ENCODE measurements around the gene LDLRAP1.

DNA sequence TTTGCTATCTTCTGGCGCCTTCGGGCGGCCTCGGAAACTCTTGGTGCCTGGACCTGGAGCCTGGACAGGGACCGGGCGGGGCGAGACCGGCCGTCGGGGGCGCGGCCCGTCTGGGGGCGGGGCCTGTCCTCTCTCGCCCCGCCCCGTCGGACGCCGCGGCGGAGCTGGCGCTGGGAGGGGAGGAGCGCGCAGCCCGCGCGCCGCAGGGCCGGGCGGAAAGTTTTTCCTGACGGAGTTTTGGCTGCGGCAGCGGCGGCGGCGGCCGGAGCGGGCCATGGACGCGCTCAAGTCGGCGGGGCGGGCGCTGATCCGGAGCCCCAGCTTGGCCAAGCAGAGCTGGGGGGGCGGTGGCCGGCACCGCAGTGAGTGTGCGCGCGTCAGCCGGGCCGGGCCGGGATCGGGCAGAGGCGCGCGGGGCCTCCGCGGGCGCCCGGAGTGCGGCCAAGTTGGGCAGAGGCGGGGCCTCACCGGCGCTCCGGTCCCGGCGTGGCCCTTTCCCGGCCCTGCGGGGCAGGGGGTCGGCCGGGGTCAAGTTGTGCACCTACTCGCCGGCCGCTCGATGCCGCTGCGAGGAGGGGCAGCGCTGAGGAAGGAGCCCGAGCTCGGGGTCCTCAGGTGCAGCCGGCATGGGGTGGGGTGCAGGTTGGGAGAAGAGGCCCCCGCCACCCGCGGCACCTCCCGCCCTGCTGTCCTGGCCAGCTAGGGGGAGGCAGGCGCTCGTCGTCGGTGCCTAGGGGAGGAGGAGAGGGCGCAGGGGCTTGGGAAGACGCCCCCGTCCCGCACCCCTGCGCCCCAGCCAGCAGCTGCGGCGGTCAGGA is at the start of gene LDLRAP1:
- TF ChIP-seq CTCF (IDR thresholded peaks at IDR 0.05), result no peak
- no peak; the same call in none of the 2 replicates for TF ChIP-seq FOXP1 (CRISPR knock-in tag; IDR thresholded peaks at IDR 0.05; ENCODE audit: borderline replicate concordance)
- no peak for TF ChIP-seq JAZF1 (CRISPR knock-in tag; IDR thresholded peaks at IDR 0.05)
- no peak for TF ChIP-seq MAX (CRISPR knock-in tag; IDR thresholded peaks at IDR 0.05)
- no peak for TF ChIP-seq USF2 (CRISPR knock-in tag; IDR thresholded peaks at IDR 0.05)

All from WTC11 (cell line).